ENCODE measurements around the gene BCOR.

The BCOR gene

DNA sequence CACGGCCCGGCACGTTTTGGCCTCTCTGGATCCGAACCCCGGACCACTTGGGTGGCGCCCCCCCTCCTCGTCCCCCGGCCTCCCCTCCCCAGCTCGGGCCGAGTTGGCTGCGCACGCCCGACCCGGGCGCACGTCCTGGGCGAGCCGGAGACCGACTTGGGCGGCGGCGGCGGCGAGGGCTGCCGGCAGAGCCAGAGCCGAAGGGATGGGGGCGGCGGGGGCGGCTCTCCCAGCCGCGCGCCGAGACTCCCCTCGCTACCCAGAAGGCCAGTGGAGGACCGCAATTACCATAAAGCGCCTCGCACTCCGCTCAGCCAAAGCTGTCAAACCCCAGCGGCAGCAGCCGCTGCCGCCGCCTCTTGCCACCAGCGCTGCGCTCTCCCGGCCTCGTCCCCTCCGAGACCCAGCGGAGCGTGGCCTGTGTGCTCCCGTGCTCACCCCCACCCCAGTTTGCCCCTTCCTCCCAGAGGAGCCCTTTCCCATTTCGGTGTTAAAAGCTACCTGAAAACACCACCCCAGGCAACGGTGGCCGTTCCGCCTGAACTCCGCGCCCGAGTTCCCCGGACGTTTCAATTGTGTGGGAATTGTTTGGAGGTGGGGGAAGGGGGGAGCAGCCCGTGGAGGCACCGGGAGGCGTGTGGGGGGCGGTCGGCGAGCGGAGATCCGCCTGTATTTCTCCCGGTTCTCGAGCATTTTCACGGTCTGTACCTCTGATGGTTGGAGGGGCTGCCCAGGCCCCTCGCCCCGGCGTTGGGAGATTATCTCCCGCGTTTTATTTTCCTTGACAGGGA lies 701 bp upstream of the BCOR start:
- peak; percentile 61 for DNase-seq

DNA sequence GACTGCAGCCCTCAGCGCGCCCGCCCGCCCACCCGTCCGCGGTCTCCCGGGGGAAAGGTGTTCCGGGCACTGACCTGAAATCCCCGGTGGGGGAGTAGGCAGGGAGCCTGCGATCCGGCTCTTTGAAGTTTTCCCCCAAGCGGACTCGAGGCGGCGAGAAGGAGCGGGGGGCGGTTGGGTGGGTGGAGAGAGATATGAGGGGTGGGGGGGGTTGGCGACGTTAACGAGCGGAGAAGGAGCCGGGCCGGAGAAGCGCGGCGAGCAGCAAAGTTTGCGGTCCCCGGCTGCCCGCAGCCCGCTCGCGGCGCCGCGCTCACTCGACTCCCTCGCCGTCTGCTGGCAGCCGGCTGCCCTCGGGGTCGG lies 636 bp downstream of the BCOR start:
- DNase-seq, result no peak

DNA sequence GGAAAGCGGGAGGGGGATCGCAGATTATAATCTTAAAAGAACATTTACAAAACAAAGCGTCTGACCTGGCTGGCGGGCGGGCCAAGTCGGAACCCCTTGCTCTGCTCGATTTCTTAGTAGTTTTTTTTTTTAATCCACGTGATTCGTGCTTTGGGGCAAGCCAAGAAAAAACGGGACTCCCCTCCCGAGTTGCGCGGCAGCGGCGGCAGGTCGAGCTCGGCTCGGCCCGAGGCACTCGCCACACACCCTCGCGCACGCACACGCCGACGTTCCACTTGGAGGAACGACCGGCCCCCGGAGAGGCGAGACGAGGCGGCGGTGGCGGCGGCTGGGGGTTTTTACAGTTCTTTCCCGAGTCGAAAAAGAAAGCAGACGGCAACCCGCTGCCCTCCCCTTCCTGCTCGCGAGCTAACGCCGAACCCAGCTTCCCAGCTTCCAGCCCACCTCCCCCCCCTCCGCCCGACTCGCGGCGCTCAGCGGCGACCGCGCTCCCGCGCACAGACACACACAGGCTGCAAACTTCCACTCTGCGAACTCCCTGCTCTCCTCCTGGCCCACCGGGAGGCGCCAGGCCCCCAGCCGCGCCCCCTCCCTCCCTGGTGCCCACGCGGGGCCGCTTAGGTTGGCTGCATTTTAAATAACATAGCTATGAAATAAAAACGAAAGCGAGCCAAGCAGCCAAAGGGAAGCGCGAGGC lies 1.2 kb downstream of the BCOR start:
- peak; percentile 35 for DNase-seq

DNA sequence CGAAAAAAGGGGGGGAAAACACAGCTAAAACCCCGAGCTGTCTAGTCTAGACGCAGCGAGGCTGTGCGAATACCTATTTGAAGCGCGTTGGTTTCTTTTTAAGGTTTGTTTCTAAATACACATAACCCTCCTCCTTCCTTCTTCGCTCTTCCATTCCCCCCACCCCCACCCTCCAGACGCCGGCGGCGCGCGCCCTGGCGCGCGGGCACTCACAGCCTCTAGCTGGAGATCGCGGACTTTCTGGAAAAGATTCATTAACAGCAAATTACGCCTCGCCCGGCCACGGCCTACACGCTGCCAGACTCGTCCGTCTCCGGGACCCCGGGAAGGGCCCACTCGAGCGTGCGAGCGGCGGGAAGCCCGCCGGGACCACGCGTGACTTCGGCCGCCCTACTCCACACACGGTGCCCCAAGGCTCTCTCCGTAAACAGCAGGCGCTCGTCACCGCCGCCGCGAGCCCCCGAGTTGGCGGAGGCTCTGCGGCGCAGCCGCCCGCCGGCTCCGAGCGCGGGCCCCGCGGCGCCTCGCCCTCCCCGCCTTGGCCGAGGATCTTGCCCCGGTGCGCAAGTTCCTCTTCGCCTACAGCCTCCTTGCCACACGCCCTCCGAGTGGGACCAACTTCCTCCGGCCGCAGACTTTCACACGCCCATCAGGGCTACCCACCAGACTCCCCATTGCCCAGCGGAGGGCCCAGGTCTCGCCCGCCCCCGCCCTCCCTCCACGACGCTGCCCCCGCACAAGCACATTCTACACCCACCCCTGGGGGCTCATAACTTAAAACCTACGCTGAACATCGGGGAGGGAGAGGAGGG lies 2.0 kb downstream of the BCOR start:
- DNase-seq, result no peak

DNA sequence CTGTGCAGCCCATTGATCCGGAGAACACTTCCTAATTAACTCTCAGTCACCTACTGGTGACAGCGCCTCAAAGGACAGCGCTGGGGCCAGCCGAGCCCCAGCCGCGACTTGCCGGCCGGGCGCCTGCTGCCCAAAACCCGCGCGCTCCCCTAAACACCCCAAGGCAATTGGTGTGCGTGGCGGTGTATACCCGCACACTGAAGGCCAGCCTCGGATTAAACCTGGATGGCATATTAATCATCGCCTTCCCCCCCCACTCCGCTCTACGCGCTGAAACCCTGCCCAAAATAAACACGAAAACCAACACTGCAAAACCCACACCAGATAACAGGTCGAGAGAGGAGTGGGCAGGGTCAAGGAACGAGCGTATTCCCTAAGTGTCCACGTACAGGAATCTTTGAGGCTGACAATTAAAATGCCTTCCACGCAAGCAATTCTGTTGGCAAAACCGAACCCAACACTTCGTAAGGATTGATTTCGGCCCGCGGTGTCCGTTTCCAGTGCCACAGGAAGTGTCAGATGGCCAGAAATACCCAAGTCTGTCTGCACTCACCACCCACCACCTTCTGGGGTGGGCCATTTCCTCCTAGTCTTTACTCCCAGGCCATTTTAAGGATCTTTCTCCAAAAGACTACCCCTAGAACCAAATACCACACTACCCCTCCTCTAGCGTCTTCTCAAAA lies 2.7 kb downstream of the BCOR start:
- DNase-seq, result no peak

DNA sequence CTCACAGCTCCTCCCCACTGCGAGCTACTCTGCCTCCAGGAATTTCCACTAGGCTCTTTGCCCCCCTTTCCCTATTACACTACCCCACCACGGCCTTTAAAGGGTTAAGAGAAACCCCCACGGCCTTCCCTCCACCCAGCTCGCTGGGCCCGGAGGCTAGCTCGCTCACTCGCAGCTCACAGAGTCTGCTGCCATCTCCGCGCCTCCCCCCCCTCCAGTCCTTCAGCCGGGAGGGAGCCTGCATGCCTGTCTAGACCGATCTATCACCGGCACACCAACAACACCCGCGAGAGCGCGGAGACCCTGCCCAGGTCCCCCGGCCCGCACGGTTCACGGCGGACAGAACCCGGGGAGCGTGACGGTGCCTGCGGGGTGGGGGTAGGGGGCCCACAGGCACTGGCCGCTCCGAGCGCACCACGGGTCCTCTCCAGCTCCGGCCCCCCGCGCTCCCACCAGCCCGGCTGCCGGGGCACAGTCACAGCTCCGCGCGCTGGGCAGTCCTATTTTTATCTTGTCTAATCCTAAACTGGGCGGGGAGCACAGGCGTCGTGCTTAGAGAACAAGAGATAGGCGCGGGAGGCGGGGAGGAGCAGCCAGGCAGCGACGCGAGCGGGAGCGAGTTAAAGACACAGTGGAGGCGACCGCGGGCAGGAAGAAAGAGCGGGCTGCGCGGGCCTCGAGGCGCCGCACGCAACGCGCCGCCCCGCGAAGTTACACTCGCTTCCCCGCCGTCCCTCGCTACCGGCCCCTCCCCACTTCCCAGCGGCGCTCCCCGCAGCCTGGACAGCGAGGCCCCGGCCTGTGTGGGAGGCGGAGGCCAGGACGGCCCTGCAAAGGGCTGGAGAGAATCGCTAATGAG lies 3.5 kb downstream of the BCOR start:
- peak; percentile 35 for DNase-seq

DNA sequence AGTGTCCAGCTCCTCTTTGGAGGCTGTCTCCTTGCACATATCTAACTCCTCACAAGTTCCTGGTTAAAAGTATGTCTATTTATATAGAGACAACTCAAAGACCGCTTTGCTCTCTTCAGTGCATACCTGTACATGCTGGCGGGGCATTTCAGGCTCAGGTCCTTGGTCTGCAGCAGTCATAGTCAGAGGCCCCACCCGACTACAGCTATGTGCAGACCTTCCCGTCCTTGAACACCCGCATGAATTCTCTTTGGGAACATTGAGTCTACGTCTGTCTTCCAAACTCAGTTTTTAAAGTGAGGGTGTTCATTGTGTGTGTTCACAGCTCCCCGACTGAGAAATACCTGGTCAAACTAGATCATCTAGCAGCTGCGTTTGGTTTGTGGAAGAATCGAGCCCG lies 4.2 kb downstream of the BCOR start:
- no peak for DNase-seq

DNA sequence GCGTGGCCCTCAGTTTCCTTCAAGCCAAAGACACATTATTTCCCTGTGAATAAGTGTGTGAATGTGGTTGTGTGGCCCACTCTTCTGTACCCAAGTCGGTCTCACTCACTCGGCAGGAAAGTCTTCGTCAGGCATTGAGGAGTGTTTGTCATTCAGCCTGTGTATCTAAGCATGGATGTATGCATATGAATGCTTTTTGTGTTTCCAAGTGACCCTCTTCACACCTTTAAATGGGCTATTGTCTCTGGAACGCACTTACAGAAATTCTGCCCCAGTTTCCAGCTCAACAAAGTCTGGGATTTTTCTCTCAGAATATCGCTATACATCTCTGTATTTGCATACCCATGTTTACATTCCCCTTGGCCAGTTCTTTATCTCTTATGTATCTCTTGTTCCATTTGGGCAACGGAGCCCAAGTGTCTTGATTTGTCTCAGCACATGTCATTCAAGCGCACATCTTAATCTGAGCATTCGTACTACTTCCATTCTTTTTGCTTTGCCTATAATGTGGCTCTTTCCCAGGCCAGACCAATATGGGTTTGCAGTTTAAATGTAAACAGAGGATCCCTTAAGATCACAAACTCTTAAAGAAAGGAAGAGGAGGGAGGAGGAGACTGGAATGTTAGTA lies 4.8 kb downstream of the BCOR start:
- no peak for DNase-seq

DNA sequence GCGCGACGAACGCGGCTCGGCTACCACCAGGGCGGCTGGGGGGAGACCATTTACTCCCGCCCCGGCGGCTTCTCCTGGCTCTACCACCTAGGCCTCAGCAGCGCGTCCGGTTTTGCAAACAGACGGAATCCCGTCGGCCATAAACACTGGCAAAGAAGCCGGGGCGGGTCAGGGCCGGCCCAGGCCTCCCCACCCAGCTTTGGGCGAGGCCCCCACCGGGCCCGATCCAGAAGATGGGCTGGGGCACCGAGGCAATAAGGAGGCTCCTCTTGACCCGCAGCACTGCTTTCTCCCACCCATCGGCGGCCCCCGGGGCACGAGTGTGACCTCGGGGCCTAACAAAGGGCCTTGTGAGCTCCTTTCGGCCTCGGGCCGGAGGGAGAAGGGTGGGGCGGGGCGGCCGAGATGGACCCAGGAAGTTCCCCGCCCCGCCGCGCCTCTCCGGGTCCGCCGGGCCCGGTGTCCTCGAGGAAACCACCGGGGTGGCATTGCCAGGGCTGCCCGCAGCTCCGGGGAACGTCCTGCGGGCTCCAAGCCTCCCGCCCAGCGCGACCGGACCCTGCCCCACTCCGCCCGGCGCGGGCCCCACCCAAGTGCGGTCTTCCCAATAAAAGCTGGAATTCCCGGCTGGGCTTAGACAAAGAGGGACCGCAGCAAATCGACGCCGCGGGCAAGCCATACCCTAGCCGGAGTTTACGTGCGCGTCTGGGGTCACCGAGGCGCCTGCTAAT lies 5.9 kb downstream of the BCOR start:
- DNase-seq, result no peak

DNA sequence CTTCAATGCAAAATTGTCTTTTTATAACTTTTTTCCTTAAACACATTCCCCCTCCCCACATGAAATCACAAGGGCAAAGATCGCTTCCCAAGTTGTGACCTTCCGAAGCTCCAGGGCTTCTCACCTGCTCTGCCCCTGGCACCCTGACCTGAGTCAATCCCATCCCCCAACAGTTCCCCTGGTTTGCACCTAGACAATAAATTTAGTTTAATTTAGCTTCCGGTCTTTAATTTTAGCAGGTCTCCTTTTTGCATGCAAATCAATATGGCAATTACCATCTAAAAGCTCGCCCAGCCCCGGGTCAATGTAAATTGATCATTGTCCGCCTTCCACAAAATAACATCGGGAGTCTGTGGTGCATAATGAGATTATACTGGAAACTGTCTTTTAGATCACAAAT lies 6.8 kb downstream of the BCOR start:
- DNase-seq, result no peak

DNA sequence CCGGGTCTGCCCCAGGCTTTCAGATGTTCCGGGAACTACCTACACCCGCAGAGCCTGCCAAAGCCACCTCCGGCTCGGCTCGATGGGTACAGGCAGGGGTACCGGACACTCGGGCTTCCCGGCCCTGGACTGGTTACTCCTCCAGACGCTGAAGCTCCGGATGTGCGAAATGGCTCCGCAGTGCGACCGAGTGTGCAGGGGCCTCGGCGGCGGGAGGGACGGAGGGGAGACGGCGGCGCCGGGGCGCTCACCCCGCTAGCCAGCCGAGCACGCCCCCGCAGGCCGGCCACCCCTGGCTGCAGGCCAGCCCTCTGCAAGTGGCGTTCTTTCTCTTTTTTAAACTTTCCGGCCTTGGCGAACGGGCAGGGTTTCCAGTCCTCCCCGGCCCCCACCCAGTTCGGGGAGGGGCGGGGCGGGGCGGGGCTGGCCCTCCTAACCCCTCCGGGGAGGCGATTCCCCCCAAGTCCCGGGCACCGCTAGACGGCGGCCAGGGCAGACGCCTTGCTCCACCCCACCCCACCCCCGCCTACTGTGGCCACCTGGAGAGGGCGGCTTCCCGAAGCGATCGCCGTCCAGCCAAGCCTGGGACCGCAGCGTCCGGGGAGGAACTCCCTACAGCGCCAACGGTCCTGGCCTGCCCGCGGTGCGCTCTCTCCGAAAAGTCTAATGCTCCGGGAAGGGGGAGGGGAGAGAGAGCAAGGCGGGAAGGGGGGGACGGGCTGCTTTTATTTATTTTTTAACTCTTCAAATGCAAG lies 7.5 kb downstream of the BCOR start:
- no peak for DNase-seq

DNA sequence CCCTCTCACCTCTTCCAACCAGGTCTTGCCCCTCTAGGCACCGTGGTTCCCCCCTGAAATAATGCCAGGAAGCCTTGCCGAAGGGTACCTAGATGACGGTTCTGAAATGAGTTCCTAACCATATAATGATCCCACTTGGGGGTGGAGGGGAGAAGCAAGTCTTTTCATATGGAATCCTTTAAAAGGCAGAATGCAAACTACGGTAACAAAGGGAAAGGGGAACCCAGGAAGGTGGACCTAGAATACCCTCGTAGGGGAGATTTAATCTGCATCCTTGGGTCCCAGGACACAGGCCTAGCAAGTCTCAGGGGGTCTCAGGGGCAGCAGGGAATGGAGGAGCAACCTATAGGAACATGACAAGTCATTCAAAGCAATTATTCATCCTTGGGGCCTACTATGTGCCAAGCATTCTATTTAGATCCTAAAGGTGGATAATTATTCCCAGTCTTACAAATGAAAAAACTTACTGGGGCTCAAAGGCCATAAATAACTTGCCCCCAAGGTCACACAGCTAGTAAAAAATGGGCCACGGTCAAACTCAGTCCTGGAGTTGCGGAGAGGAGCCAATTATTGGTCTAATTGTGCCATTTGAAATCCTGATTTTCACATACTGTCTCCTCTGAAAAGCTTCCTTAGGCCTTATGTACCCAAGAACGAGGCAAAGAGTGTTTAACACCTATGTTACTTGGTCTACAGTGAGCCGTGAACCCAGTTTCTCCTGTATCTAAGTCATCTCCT lies 8.8 kb downstream of the BCOR start:
- DNase-seq, result no peak

DNA sequence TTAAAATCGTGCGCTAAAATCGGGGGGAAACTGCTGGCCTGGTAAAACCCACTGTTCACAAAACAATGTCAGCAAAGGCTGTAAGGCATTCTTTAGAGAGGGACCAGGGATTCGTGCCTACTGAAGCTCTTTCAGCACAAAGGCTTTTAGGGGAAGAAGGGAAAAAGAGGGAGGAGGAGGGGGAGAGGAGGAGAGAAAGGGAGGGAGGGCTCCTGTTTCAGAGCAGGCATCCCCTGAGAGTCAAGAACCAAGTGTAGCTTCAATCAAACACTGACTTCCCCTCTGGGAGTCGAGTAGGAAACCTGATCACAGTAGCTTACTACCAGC lies 9.5 kb downstream of the BCOR start:
- DNase-seq, result no peak

DNA sequence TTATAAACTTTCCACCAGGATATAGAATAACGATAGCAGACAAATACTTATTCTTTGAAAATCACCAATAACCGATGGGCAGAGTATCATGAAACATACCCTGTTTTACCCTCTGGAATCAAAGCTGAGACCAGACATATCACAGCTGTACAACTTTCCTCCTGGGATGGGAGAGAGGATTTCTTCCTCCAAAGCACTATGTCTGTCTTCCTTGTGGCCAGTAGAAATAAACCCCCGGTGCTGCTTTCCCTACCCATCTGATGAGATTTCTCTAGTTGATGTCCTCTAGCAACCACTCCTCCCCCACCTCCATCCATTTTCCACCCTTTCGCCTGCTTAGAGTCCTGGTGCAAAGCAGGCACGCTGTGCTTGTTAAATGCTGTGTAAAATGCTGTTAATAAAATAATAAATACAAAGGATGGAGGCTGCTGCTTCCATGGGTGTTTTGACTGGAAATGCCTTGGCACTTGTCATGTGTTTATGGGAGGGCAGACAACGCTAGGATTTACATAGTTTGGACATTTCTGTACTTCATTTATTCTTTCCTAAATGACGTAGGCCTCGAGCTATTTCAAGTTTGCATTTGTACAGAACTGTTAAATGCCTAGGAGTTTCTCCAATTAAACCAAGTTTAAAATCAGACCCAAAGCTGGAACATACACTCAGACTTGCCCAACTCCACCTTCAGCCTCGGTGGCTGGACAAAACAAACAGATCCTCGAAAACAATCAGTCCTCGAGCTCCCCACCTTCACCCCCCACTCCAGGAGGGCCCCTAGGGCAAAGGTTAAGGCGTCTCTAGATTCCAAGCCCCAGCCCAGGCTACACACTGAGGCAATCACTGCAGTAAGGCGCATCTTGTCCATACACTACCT lies 10.1 kb downstream of the BCOR start:
- DNase-seq, result peak; percentile 28

DNA sequence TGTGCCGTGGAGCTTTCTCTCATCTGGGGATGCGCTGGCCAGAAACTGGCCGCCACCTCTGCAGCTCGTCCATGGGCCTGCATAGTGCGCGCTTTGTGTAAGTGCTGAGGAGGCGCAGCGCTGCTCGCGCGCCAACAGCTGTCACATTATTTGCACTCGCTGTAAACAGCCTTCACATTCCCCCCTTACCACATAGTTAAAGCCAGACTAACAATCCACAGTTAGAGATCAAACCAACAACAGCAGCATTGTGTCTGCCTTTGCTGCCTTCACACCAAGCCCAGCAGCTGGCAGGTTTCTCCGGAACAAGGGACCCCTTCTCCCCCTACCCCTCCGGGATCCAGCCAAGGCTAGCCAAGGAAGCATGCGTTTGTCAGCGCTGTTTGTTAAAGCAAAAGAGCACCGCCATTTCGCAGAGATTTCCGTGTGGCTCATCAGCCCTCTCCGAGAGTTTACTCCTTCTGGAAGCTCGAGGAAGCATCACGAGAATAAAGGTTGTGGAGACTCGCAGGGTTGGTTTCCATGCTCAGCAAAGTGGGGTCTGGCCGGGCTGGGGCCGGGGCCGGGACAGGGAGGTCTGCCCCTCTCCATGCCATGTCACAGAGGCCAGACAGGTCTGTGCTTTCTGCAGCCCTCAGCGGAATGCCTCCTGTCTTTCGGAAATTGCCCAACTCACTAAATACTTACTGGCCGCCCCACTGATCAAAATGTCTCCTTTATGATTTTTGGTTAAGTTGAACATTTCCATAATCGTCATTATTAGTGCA lies 11.0 kb downstream of the BCOR start:
- peak; percentile 44 for DNase-seq

DNA sequence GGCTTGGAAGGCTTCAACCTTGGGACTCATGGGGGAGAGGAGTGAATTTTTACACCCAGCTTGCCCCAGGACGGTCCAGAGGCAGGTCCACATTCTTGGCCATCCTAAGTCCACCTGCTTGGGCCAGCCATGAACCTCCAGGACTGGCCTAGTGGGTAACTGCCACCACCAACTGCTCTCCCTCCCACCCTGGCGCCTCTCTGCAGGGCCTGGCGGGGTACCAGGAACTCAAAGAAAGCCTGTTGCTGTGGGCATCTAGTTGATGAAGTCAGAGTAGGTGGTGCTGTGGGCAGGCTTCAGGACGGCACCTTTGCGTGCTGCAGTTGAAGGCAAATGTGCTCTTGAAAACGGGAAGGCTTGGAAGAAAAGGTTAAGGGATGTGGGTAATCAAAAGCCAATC lies 12.0 kb downstream of the BCOR start:
- DNase-seq, result no peak

DNA sequence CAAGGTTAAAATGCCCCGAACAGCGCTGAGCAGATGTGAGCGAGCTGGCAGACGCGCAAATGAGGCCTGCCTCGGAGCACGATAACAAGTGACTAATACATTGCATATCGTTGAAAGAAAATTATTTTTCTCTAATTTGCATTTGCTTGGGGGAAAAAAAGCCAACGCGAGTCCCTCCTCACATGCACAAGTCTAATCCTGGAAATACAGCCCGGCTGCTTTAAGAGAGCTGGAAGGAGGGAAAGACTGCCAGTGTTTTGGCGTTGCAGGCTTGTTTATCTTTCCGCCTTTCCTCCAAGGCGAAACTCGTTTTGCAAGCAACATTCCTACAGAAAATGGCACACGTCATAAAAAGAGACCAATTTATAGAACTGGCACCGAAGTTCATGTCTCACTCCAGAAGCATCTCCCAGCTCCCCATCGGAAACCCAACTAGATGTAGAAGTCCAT lies 12.6 kb downstream of the BCOR start:
- DNase-seq, result peak; percentile 40
